ENCODE results near the gene GRID2. TPM values are rescaled to one million over a fixed set of nuclear protein-coding genes. Genes with fewer than 3 reads are reported as not detected.

GRID2 gene
- polyA plus RNA-seq, 1 experiment, result not detected

GRCh38 chr4:92344216-92344615 lies 40.5 kb downstream of the GRID2 start:
- POLR2A ChIA-PET, result no interaction called here
- no peaks in the 10 kb centered on the region for H3K27me3 ChIP-seq (ENCODE audit: control insufficient read depth, insufficient read depth, low read length)
- no peaks in the 10 kb centered on the region for H3K9me3 ChIP-seq (ENCODE audit: control insufficient read depth, insufficient read depth, low read length)
- TF ChIP-seq, protein P1, sequence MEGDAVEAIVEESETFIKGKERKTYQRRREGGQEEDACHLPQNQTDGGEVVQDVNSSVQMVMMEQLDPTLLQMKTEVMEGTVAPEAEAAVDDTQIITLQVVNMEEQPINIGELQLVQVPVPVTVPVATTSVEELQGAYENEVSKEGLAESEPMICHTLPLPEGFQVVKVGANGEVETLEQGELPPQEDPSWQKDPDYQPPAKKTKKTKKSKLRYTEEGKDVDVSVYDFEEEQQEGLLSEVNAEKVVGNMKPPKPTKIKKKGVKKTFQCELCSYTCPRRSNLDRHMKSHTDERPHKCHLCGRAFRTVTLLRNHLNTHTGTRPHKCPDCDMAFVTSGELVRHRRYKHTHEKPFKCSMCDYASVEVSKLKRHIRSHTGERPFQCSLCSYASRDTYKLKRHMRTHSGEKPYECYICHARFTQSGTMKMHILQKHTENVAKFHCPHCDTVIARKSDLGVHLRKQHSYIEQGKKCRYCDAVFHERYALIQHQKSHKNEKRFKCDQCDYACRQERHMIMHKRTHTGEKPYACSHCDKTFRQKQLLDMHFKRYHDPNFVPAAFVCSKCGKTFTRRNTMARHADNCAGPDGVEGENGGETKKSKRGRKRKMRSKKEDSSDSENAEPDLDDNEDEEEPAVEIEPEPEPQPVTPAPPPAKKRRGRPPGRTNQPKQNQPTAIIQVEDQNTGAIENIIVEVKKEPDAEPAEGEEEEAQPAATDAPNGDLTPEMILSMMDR (IDR thresholded peaks at IDR 0.05; ENCODE audit: low read depth, low read length), result no peak
- no peak for DNase-seq (ENCODE audit: low read depth, low spot score)
- CTCF ChIA-PET, result no interaction called here
- H3K27ac ChIP-seq (ENCODE audit: low read depth, low read length), result no peak overlapping the region
- no peak overlapping the region for H3K4me3 ChIP-seq (ENCODE audit: low read depth, low read length)

DNA sequence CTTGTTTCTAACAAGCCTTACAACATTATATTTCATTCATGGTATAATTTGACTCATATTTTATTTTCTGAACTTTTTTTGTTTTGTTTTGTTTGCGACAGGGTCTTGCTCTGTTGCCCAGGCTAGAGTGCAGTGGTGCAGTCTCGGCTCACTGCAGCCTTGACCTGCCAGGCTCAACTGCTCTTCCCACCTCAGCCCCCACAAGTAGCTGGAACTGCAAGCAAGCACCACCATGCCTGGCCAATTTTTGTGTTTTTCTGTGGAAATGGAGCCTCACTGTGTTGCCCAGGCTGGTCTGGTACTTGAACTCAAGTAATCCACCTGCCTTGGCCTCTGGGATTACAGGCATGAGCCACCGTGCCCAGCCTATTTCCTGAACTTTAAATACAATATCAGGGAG lies 42.5 kb downstream of the GRID2 start:
- TF ChIP-seq, protein P1 (IDR thresholded peaks at IDR 0.05; ENCODE audit: low read depth, low read length), result no peak
- Histone ChIP-seq H3K27ac (ENCODE audit: low read depth, low read length) (no peak overlapping the region), H3K9me3 (ENCODE audit: control insufficient read depth, insufficient read depth, low read length) (no peaks in the 10 kb centered on the region), H3K4me3 (ENCODE audit: low read depth, low read length) (no peak overlapping the region), H3K27me3 (ENCODE audit: control insufficient read depth, insufficient read depth, low read length) (no peaks in the 10 kb centered on the region)
- CTCF ChIA-PET, result no interaction called here
- POLR2A ChIA-PET, result no interaction called here
- no peak for DNase-seq (ENCODE audit: low read depth, low spot score)

DNA sequence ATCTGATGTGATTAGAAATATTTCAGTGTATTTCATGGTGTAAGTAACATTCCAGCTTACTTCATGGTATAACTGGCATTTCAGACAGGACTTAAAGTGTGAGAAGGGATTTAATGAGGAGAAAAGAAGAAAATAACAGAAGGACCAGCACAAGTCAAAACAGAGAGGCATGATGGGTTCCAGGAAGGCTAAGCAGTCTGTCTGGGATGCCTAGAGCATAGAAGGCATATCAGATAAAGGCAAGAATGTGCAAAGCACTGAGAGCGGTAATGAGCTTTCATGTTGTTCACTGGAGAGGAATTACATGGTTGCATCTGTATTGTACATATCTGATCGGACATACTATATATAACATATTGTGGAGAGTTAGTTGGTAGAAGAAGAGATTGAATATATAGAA lies 54.2 kb downstream of the GRID2 start:
- no peak overlapping the region for H3K4me3 ChIP-seq (ENCODE audit: low read depth, low read length)
- ChIA-PET CTCF (interaction anchor here (1.0 kb wide), 1 partner anchor 30 kb away, joined by 4 read pairs; no protein-coding TSS in a partner anchor), POLR2A (no interaction called here)
- no peaks in the 10 kb centered on the region for H3K9me3 ChIP-seq (ENCODE audit: control insufficient read depth, insufficient read depth, low read length)
- TF ChIP-seq, protein P1 (IDR thresholded peaks at IDR 0.05; ENCODE audit: low read depth, low read length), result no peak
- DNase-seq (ENCODE audit: low read depth, low spot score), result no peak
- H3K27me3 ChIP-seq (ENCODE audit: control insufficient read depth, insufficient read depth, low read length), result no peaks in the 10 kb centered on the region
- no peak overlapping the region for H3K27ac ChIP-seq (ENCODE audit: low read depth, low read length)

DNA sequence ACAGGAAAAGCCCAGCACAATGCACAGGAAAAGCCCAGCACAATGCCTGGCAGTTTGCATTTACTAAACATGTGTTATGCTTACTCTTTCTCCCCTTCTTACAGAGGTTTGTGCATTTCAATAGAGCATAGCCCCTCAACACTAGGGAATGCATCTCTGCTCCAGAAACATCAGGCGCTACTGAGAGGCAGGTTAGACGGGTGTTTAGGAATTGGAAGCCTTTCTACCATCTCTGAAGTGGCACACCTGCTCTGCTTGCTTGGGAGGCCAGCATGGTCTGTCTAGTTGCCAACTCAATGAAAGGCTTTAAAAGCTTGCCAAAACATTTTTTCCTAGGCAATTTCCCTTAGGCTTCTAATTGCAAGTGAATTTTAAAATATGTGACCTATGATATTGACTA lies 55.7 kb downstream of the GRID2 start:
- Histone ChIP-seq H3K27me3 (ENCODE audit: control insufficient read depth, insufficient read depth, low read length) (no peaks in the 10 kb centered on the region), H3K9me3 (ENCODE audit: control insufficient read depth, insufficient read depth, low read length) (no peaks in the 10 kb centered on the region), H3K27ac (ENCODE audit: low read depth, low read length) (no peak overlapping the region), H3K4me3 (ENCODE audit: low read depth, low read length) (no peak overlapping the region)
- ChIA-PET POLR2A (no interaction called here), CTCF (no interaction called here)
- TF ChIP-seq, protein P1 (IDR thresholded peaks at IDR 0.05; ENCODE audit: low read depth, low read length), result no peak
- no peak for DNase-seq (ENCODE audit: low read depth, low spot score)

DNA sequence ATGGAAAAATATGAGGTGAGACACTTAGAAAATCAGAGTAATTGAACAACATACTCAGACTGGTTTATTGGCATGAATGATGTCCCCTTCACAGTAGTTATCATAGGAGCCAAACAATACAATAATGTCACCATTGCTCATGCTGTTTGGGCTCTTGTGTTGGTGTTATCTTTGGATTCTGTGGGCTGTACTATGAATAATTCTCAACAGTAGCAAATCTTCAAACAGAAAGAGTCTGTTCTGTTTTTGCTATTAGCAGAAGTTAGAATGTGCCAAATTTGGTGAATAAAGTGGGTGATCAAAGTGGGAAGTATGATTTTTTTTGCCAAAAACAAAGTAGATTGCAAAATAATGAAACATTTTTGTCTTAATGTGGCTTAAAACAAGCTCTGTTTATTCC lies 58.3 kb downstream of the GRID2 start:
- Histone ChIP-seq H3K9me3 (ENCODE audit: control insufficient read depth, insufficient read depth, low read length) (no peaks in the 10 kb centered on the region), H3K27ac (ENCODE audit: low read depth, low read length) (no peak overlapping the region), H3K27me3 (ENCODE audit: control insufficient read depth, insufficient read depth, low read length) (no peaks in the 10 kb centered on the region), H3K4me3 (ENCODE audit: low read depth, low read length) (no peak overlapping the region)
- no peak for DNase-seq (ENCODE audit: low read depth, low spot score)
- ChIA-PET CTCF (no interaction called here), POLR2A (no interaction called here)
- TF ChIP-seq, protein P1 (IDR thresholded peaks at IDR 0.05; ENCODE audit: low read depth, low read length), result no peak

Data from AG04450 (cell line).